H9 (cell line): Measurements from ENCODE around the gene ELOA. TPM values are rescaled to one million over a fixed set of nuclear protein-coding genes. Genes with fewer than 3 reads are reported as not detected.
A peak's percentile ranks its signal among the peaks of the same experiment; 100 is the strongest.

Experiments
- DNase-seq: peaks from one replicate; pipeline ENCODE4 v3.0.0-alpha.2; 2017
- H2AFZ ChIP-seq: one replicate; pipeline ENCODE4 v1.6.1; 2013; ENCODE audit warnings: mild to moderate bottlenecking, low read length, control low read depth, moderate library complexity
- H2AK5ac ChIP-seq: 2 replicates; pipeline ENCODE4 v1.6.1; 2013; ENCODE audit warnings: low read length, control low read depth, mixed read lengths; ENCODE audit not compliant: insufficient read length
- H2BK120ac ChIP-seq: one replicate; pipeline ENCODE4 v1.6.1; 2013; ENCODE audit warnings: low read depth, mild to moderate bottlenecking, low read length, control low read depth, inconsistent platforms; ENCODE audit not compliant: poor library complexity, severe bottlenecking
- H2BK12ac ChIP-seq: 2 replicates; pipeline ENCODE4 v1.6.1; 2013; ENCODE audit warnings: low read length, control low read depth, mixed read lengths, low read depth; ENCODE audit not compliant: insufficient read length
- H2BK15ac ChIP-seq: 2 replicates; pipeline ENCODE4 v1.6.1; 2013; ENCODE audit warnings: low read depth, low read length, control low read depth
- H2BK20ac ChIP-seq: one replicate; pipeline ENCODE4 v1.6.1; 2013; ENCODE audit warnings: low read depth, mild to moderate bottlenecking, low read length, control low read depth, inconsistent platforms; ENCODE audit not compliant: poor library complexity, severe bottlenecking
- H2BK5ac ChIP-seq: 2 replicates; pipeline ENCODE4 v1.6.1; 2013; ENCODE audit warnings: low read length, control low read depth, mixed read lengths; ENCODE audit not compliant: insufficient read length
- H3K14ac ChIP-seq: 2 replicates; pipeline ENCODE4 v1.6.1; 2013; ENCODE audit warnings: low read length, control low read depth; ENCODE audit not compliant: insufficient read depth
- H3K18ac ChIP-seq: 2 replicates; pipeline ENCODE4 v1.6.1; 2013; ENCODE audit warnings: low read depth, mild to moderate bottlenecking, mixed read lengths, low read length, control low read depth; ENCODE audit not compliant: insufficient read length
- H3K23ac ChIP-seq: 2 replicates; pipeline ENCODE4 v1.6.1; 2013; ENCODE audit warnings: low read length, control low read depth, mixed read lengths, low read depth; ENCODE audit not compliant: insufficient read length
- H3K23me2 ChIP-seq: 2 replicates; pipeline ENCODE4 v1.6.1; 2013; ENCODE audit warnings: low read depth, mild to moderate bottlenecking, mixed read lengths, low read length, control low read depth; ENCODE audit not compliant: insufficient read length, poor library complexity, severe bottlenecking
- H3K27ac ChIP-seq: 2 replicates; pipeline ENCODE4 v1.5.1; 2013; ENCODE audit warnings: low read length, control low read depth, mixed read lengths, low read depth; ENCODE audit not compliant: insufficient read length
- H3K27me3 ChIP-seq: 2 replicates; pipeline ENCODE4 v1.6.1; 2013; ENCODE audit warnings: low read length, control low read depth, inconsistent platforms; ENCODE audit not compliant: insufficient read depth
- H3K4ac ChIP-seq: 2 replicates; pipeline ENCODE4 v1.6.1; 2013; ENCODE audit warnings: low read depth, mild to moderate bottlenecking, control low read depth, inconsistent platforms, low read length, moderate library complexity
- H3K4me1 ChIP-seq: 2 replicates; pipeline ENCODE4 v1.6.1; 2013; ENCODE audit warnings: low read length, control low read depth, inconsistent platforms; ENCODE audit not compliant: insufficient read depth
- H3K4me2 ChIP-seq: 2 replicates; pipeline ENCODE4 v1.6.1; 2013; ENCODE audit warnings: low read length, control low read depth, mixed read lengths; ENCODE audit not compliant: insufficient read length, insufficient read depth
- H3K56ac ChIP-seq: 2 replicates; pipeline ENCODE4 v1.6.1; 2013; ENCODE audit warnings: low read depth, mild to moderate bottlenecking, mixed read lengths, low read length, control low read depth; ENCODE audit not compliant: insufficient read length
- H3K79me1 ChIP-seq: 2 replicates; pipeline ENCODE4 v1.6.1; 2013; ENCODE audit warnings: low read depth, mild to moderate bottlenecking, moderate library complexity, low read length, control low read depth, inconsistent platforms; ENCODE audit not compliant: insufficient read depth, poor library complexity, severe bottlenecking
- H3K79me2 ChIP-seq: 2 replicates; pipeline ENCODE4 v1.6.1; 2013; ENCODE audit warnings: low read length, control low read depth, inconsistent platforms; ENCODE audit not compliant: insufficient read depth
- H3K9ac ChIP-seq: 2 replicates; pipeline ENCODE4 v1.6.1; 2013; ENCODE audit warnings: low read length, control low read depth, mixed read lengths; ENCODE audit not compliant: insufficient read length; ENCODE audit errors: extremely low read depth
- H3K9me3 ChIP-seq: one replicate; pipeline ENCODE4 v1.6.1; 2013; ENCODE audit warnings: low read depth, low read length, inconsistent platforms; ENCODE audit not compliant: control insufficient read depth
- H3T11ph ChIP-seq: one replicate; pipeline ENCODE4 v1.6.1; 2013; ENCODE audit warnings: mild to moderate bottlenecking, low read length, control low read depth, inconsistent platforms
- H4K20me1 ChIP-seq: one replicate; pipeline ENCODE4 v1.6.1; 2013; ENCODE audit not compliant: control insufficient read depth, insufficient read length, insufficient read depth
- H4K5ac ChIP-seq: 2 replicates; pipeline ENCODE4 v1.6.1; 2013; ENCODE audit warnings: low read depth, mild to moderate bottlenecking, mixed read lengths, low read length, control low read depth; ENCODE audit not compliant: insufficient read length
- H4K8ac ChIP-seq: replicated peaks from 2 replicates; pipeline ENCODE4 v1.6.1; 2013; ENCODE audit warnings: low read length, control low read depth, mixed read lengths, low read depth; ENCODE audit not compliant: insufficient read length
- H4K91ac ChIP-seq: 2 replicates; pipeline ENCODE4 v1.6.1; 2013; ENCODE audit warnings: low read depth, mild to moderate bottlenecking, moderate library complexity, mixed read lengths, low read length, control low read depth; ENCODE audit not compliant: insufficient read length
- H3K27ac Mint-ChIP-seq, 3 experiments: 2 replicates in 2 of 3; 3 replicates in 1 of 3; pipeline ENCODE4 v1.8.0; 2020 to 2021; ENCODE audit warnings: mixed read lengths in 3 of 3, mild to moderate bottlenecking in 1 of 3, moderate library complexity in 1 of 3
- H3K27me3 Mint-ChIP-seq: 2 replicates; pipeline ENCODE4 v1.8.0; 2021; ENCODE audit warnings: low read depth, mild to moderate bottlenecking, moderate library complexity, mixed read lengths
- H3K36me3 Mint-ChIP-seq, 3 experiments: 2 replicates in 2 of 3; 3 replicates in 1 of 3; pipeline ENCODE4 v1.8.0; 2020 to 2021; ENCODE audit warnings: low read depth in 3 of 3, mixed read lengths in 3 of 3; ENCODE audit not compliant: insufficient read depth in 1 of 3
- H3K4me1 Mint-ChIP-seq, 2 experiments: 2 replicates each; pipeline ENCODE4 v1.8.0; 2020; ENCODE audit warnings: mixed read lengths in 2 of 2
- H3K4me3 Mint-ChIP-seq, 2 experiments: 2 replicates in 1 of 2; 3 replicates in 1 of 2; pipeline ENCODE4 v1.8.0; 2020 to 2021; ENCODE audit warnings: mild to moderate bottlenecking in 2 of 2, mixed read lengths in 2 of 2, moderate library complexity in 1 of 2
- H3K9me3 Mint-ChIP-seq, 2 experiments: 2 replicates in 1 of 2; 3 replicates in 1 of 2; pipeline ENCODE4 v1.8.0; 2020; ENCODE audit warnings: mild to moderate bottlenecking in 2 of 2, mixed read lengths in 2 of 2, moderate library complexity in 1 of 2
- CTCF ChIP-seq: fragments of 200-600 bp; sonication (generic); conservative IDR thresholded peaks from 3 replicates; pipeline ENCODE4 v1.8.0; 2021; ENCODE audit warnings: antibody characterized with exemption, mild to moderate bottlenecking
- WGBS: extraction: QIAGEN DNeasy Blood & Tissue Kit; methylation state at CpG from one replicate; pipeline ENCODE4 v1.1.7; 2013; ENCODE audit warnings: missing lambda C conversion rate, low lambda C conversion rate, mixed read lengths; ENCODE audit not compliant: insufficient read length; ENCODE audit errors: extremely low coverage; 5-methylcytosine and 5-hydroxymethylcytosine counted together
- total RNA-seq: library from RNA; stranded (reverse); gene quantifications from 2 replicates; pipeline ENCODE4 v1.2.1, GENCODE V29; 2021

Gene ELOA
- total RNA-seq, 1 experiment from 2014 or later = 66.2 TPM

GRCh38 chr1:23727362-23727811 is 15.9 kb upstream of the ELOA start:
- H3K27me3 ChIP-seq = no peaks in the 10 kb centered on the region
- no peak overlapping the region for H2BK12ac ChIP-seq
- no peak overlapping the region for H3K4ac ChIP-seq
- 0 out of 7 replicates have a peak overlapping the region, but pooled peaks of 1 of the 3 experiments have one; percentile 28 for H3K27ac Mint-ChIP-seq
- no CpG with 5 or more reads among the region's 9 CpGs for WGBS
- no peaks in the 10 kb centered on the region for H3K9me3 Mint-ChIP-seq
- no peaks in the 10 kb centered on the region for H3K27me3 Mint-ChIP-seq
- H3K14ac ChIP-seq = no peak overlapping the region
- no peaks in the 10 kb centered on the region for H4K20me1 ChIP-seq
- H3K36me3 Mint-ChIP-seq = no peaks in the 10 kb centered on the region; a peak in 1 of 7 replicates
- H3K23ac ChIP-seq = no peak overlapping the region
- H3K79me1 ChIP-seq = no peaks in the 10 kb centered on the region
- H2BK120ac ChIP-seq = no peak overlapping the region
- H3K56ac ChIP-seq = no peak overlapping the region
- H3K79me2 ChIP-seq = peaks cover 4% of the 10 kb centered on the region; the same call in 1 of the 2 replicates
- H3K4me1 Mint-ChIP-seq = peaks cover 2 to 6% of the 10 kb centered on the region in 2 experiments; a peak in 2 of 4 replicates
- H4K8ac ChIP-seq = no peak overlapping the region
- H3K9me3 ChIP-seq = no peaks in the 10 kb centered on the region
- no peaks in the 10 kb centered on the region for H3K4me1 ChIP-seq
- H3K9ac ChIP-seq = no peak overlapping the region
- H2AFZ ChIP-seq = no peak overlapping the region
- no peaks in the 10 kb centered on the region for H3K23me2 ChIP-seq
- no peak overlapping the region for H3T11ph ChIP-seq
- no peak overlapping the region for H2AK5ac ChIP-seq
- no peak overlapping the region for H4K5ac ChIP-seq
- H3K4me3 Mint-ChIP-seq = no peak overlapping the region
- H3K4me2 ChIP-seq = no peak overlapping the region
- no peak overlapping the region for H2BK15ac ChIP-seq
- DNase-seq = no peak
- no peak overlapping the region for H4K91ac ChIP-seq
- H3K27ac ChIP-seq = no peak overlapping the region
- H2BK5ac ChIP-seq = no peak overlapping the region
- H2BK20ac ChIP-seq = no peak overlapping the region
- TF ChIP-seq CTCF = no peak
- H3K18ac ChIP-seq = no peak overlapping the region
